HepG2 (cell line): ENCODE data around the gene SPACA9. TPM values are rescaled to one million over a fixed set of nuclear protein-coding genes. Genes with fewer than 3 reads are reported as not detected.
A peak's percentile ranks its signal among the peaks of the same experiment; 100 is the strongest.

Experiments
- CCDC6 ChIP-seq: sonication (generic); formaldehyde crosslinking; IDR thresholded peaks from 2 replicates; pipeline ENCODE4 v1.8.1; 2022; ENCODE audit warnings: mild to moderate bottlenecking, missing genetic modification reagents, moderate library complexity
- CERS6 ChIP-seq: sonication (generic); formaldehyde crosslinking; IDR thresholded peaks from 2 replicates; pipeline ENCODE4 v1.5.0; 2020; ENCODE audit warnings: missing genetic modification reagents
- DMAP1 ChIP-seq: IDR thresholded peaks from 2 replicates; pipeline ENCODE4 v1.6.1; 2016
- EP300 ChIP-seq, 3 experiments: sonication (generic) in 1 of 3; formaldehyde crosslinking in 1 of 3; IDR thresholded peaks; 2 replicates each; pipeline versions ENCODE4 v1.5.1 to v1.6.1; 2011 to 2020; ENCODE audit warnings: low read depth in 2 of 3, low read length in 2 of 3, borderline replicate concordance in 1 of 3, improper control_type of control experiment in 1 of 3, mild to moderate bottlenecking in 1 of 3, missing genetic modification reagents in 1 of 3, moderate library complexity in 1 of 3
- FOXJ3 ChIP-seq: sonication (generic); formaldehyde crosslinking; IDR thresholded peaks from 2 replicates; pipeline ENCODE4 v1.4.0; 2020; ENCODE audit warnings: missing genetic modification reagents, mild to moderate bottlenecking, borderline replicate concordance
- HMGA1 ChIP-seq: sonication (generic); formaldehyde crosslinking; conservative IDR thresholded peaks from 2 replicates; pipeline ENCODE4 v1.4.0; 2020; ENCODE audit warnings: missing genetic modification reagents
- MLLT10 ChIP-seq: sonication (generic); formaldehyde crosslinking; IDR thresholded peaks from 2 replicates; pipeline ENCODE4 v1.4.0; 2020; ENCODE audit warnings: missing genetic modification reagents
- MYC ChIP-seq: sonication (generic); formaldehyde crosslinking; IDR thresholded peaks from 2 replicates; pipeline ENCODE4 v1.9.0; 2021; ENCODE audit warnings: missing genetic modification reagents, borderline replicate concordance
- PHF20 ChIP-seq: sonication (generic); formaldehyde crosslinking; IDR thresholded peaks from 2 replicates; pipeline ENCODE4 v1.5.0; 2020; ENCODE audit warnings: mild to moderate bottlenecking, missing genetic modification reagents
- RBFOX2 ChIP-seq: fragments of 200-400 bp; formaldehyde crosslinking; IDR thresholded peaks from 2 replicates; pipeline ENCODE4 v1.6.1; 2017; ENCODE audit warnings: low read depth, mild to moderate bottlenecking, low read length
- SALL2 ChIP-seq: sonication (generic); formaldehyde crosslinking; IDR thresholded peaks from 2 replicates; pipeline ENCODE4 v1.8.1; 2023; ENCODE audit warnings: mild to moderate bottlenecking, missing genetic modification reagents, inconsistent platforms
- SMYD3 ChIP-seq: sonication (generic); formaldehyde crosslinking; IDR thresholded peaks from 2 replicates; pipeline ENCODE4 v1.8.1; 2023; ENCODE audit warnings: mild to moderate bottlenecking, missing genetic modification reagents
- SP2 ChIP-seq: sonication (generic); formaldehyde crosslinking; IDR thresholded peaks from 2 replicates; pipeline ENCODE4 v1.5.1; 2020; ENCODE audit warnings: mild to moderate bottlenecking, missing genetic modification reagents
- SRF ChIP-seq: IDR thresholded peaks from 2 replicates; pipeline ENCODE4 v1.6.1; 2011; ENCODE audit warnings: mild to moderate bottlenecking, low read depth, low read length, moderate library complexity
- ZMYM2 ChIP-seq: sonication (generic); formaldehyde crosslinking; IDR thresholded peaks from 2 replicates; pipeline ENCODE4 v1.8.0; 2022; ENCODE audit warnings: mild to moderate bottlenecking, missing genetic modification reagents
- ZNF572 ChIP-seq: sonication (generic); formaldehyde crosslinking; IDR thresholded peaks from 2 replicates; pipeline ENCODE4 v1.5.1; 2020; ENCODE audit warnings: mild to moderate bottlenecking, missing genetic modification reagents
- polyA plus RNA-seq, 8 experiments: library from polyadenylated mRNA; depleted of rRNA in 3 of 8; stranded (reverse) in 7 of 8; unstranded in 1 of 8; fragments of >200 nt; fragmentation: Illumina TruSeq in 4 of 8; extraction: Trizol in 4 of 8; gene quantifications; 2 replicates each; pipeline versions ENCODE4 v1.2.1 to v1.2.3, GENCODE V29; 2011 to 2016; ENCODE audit warnings: low read depth in 4 of 8, missing spikeins in 1 of 8, mixed read lengths in 1 of 8; ENCODE audit not compliant: insufficient read depth in 1 of 8
- total RNA-seq, 5 experiments: library from RNA; depleted of rRNA; stranded (reverse); fragments of >200 nt; fragmentation: Illumina TruSeq; extraction: Trizol; gene quantifications; 2 replicates each; pipeline ENCODE4 v1.2.3, GENCODE V29; 2016; ENCODE audit warnings: low read depth in 1 of 5
- TF ChIP-seq, protein P1 (sequence below): sonication (generic); formaldehyde crosslinking; IDR thresholded peaks from 2 replicates; pipeline ENCODE4 v1.8.0; 2022; ENCODE audit warnings: mild to moderate bottlenecking, missing genetic modification reagents; ENCODE audit not compliant: insufficient replicate concordance
- TF ChIP-seq, protein P2 (sequence below): sonication (generic); formaldehyde crosslinking; IDR thresholded peaks from 2 replicates; pipeline ENCODE4 v1.4.0; 2020; ENCODE audit warnings: missing genetic modification reagents, borderline replicate concordance
- TF ChIP-seq, protein P3 (sequence below): sonication (generic); formaldehyde crosslinking; IDR thresholded peaks from 2 replicates; pipeline ENCODE4 v1.4.0; 2020; ENCODE audit warnings: missing genetic modification reagents
- TF ChIP-seq, protein P4 (sequence below): sonication (generic); formaldehyde crosslinking; IDR thresholded peaks from 2 replicates; pipeline ENCODE4 v1.5.1; 2020; ENCODE audit warnings: mild to moderate bottlenecking, missing genetic modification reagents, moderate library complexity

SPACA9 gene
- total and polyA plus RNA-seq, 2 of the 13 experiments (the other 11 are each of a cell fraction or from before 2014, with no cell fraction given) = 0.15 to 0.38 TPM

DNA sequence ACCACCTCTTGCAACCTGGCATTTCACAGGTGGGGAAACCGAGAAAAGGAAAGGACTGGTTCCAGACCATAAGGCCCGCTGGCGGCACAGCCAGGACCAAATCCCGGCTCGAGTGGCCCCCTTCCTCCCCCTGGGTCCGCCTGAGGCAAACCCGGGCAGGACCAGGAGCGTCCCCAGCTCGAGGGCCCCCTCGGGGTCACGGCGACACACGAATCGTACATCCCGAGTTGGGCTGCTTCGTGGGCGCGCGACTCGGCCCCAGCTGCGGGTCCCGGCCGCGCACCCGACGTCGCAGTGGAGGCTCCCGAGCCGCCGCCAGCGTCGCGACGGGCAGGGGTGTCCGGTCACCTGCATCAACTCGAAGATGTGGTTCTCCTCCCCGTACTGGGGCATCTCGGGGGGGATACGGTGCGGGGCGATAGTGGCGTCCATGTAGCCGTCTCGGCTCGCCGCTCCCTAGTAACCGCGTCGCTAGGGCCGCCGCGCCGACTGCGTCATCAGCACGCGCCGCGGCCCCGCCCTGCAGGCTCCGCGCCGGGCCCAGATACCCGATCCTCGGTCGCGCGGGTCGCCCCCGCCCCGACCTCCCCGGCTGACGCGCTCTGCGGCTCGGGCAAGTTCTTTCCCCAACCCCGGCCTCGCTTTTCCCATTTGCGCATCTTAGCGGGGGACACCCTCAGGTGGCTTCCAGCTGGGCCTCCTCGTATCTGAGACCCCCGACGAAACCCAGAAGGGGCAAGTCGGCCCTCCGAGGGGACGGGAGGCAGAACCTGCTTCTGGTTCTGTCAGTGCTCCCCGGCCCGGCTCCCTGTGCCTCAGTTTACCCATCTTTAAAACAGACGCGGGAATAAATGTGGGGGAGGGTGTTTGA, 639 bp upstream of the SPACA9 start, which contains the start of gene AK8 (continued):
- TF ChIP-seq, protein P1, sequence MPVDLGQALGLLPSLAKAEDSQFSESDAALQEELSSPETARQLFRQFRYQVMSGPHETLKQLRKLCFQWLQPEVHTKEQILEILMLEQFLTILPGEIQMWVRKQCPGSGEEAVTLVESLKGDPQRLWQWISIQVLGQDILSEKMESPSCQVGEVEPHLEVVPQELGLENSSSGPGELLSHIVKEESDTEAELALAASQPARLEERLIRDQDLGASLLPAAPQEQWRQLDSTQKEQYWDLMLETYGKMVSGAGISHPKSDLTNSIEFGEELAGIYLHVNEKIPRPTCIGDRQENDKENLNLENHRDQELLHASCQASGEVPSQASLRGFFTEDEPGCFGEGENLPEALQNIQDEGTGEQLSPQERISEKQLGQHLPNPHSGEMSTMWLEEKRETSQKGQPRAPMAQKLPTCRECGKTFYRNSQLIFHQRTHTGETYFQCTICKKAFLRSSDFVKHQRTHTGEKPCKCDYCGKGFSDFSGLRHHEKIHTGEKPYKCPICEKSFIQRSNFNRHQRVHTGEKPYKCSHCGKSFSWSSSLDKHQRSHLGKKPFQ (CRISPR knock-in tag) = no peak
- no peak for TF ChIP-seq CCDC6 (CRISPR knock-in tag)
- TF ChIP-seq CERS6 (CRISPR knock-in tag) = no peak
- 0 out of 2 replicates have a peak, but pooled peaks have one; percentile 48 for TF ChIP-seq SRF
- TF ChIP-seq FOXJ3 (CRISPR knock-in tag) = no peak
- no peak for TF ChIP-seq SMYD3 (CRISPR knock-in tag)
- TF ChIP-seq HMGA1 (CRISPR knock-in tag) = no peak
- TF ChIP-seq SP2 (CRISPR knock-in tag) = peak; percentile 56; the same call in 1 of the 2 replicates
- TF ChIP-seq RBFOX2 = peak; percentile 72
- TF ChIP-seq, protein P2, sequence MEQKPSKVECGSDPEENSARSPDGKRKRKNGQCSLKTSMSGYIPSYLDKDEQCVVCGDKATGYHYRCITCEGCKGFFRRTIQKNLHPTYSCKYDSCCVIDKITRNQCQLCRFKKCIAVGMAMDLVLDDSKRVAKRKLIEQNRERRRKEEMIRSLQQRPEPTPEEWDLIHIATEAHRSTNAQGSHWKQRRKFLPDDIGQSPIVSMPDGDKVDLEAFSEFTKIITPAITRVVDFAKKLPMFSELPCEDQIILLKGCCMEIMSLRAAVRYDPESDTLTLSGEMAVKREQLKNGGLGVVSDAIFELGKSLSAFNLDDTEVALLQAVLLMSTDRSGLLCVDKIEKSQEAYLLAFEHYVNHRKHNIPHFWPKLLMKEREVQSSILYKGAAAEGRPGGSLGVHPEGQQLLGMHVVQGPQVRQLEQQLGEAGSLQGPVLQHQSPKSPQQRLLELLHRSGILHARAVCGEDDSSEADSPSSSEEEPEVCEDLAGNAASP (CRISPR knock-in tag) = peak; percentile 8; the same call in 1 of the 2 replicates
- TF ChIP-seq EP300 (IDR thresholded peaks at IDR 0.05; ENCODE audit: low read depth in 2 of 2, low read length in 2 of 2) = peak in 1 of 2 experiments; percentile 9; a peak in 1 of 4 replicates
- TF ChIP-seq EP300 (CRISPR knock-in tag; IDR thresholded peaks at IDR 0.05; ENCODE audit: borderline replicate concordance) = no peak
- 0 out of 2 replicates have a peak, but pooled peaks have one; percentile 73 for TF ChIP-seq ZMYM2 (CRISPR knock-in tag)
- TF ChIP-seq ZNF572 (CRISPR knock-in tag) = no peak
- TF ChIP-seq, protein P3, sequence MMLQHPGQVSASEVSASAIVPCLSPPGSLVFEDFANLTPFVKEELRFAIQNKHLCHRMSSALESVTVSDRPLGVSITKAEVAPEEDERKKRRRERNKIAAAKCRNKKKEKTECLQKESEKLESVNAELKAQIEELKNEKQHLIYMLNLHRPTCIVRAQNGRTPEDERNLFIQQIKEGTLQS = no peak
- TF ChIP-seq SALL2 (CRISPR knock-in tag) = peak; percentile 71
- TF ChIP-seq DMAP1 (CRISPR knock-in tag) = peak; percentile 33
- TF ChIP-seq, protein P4, sequence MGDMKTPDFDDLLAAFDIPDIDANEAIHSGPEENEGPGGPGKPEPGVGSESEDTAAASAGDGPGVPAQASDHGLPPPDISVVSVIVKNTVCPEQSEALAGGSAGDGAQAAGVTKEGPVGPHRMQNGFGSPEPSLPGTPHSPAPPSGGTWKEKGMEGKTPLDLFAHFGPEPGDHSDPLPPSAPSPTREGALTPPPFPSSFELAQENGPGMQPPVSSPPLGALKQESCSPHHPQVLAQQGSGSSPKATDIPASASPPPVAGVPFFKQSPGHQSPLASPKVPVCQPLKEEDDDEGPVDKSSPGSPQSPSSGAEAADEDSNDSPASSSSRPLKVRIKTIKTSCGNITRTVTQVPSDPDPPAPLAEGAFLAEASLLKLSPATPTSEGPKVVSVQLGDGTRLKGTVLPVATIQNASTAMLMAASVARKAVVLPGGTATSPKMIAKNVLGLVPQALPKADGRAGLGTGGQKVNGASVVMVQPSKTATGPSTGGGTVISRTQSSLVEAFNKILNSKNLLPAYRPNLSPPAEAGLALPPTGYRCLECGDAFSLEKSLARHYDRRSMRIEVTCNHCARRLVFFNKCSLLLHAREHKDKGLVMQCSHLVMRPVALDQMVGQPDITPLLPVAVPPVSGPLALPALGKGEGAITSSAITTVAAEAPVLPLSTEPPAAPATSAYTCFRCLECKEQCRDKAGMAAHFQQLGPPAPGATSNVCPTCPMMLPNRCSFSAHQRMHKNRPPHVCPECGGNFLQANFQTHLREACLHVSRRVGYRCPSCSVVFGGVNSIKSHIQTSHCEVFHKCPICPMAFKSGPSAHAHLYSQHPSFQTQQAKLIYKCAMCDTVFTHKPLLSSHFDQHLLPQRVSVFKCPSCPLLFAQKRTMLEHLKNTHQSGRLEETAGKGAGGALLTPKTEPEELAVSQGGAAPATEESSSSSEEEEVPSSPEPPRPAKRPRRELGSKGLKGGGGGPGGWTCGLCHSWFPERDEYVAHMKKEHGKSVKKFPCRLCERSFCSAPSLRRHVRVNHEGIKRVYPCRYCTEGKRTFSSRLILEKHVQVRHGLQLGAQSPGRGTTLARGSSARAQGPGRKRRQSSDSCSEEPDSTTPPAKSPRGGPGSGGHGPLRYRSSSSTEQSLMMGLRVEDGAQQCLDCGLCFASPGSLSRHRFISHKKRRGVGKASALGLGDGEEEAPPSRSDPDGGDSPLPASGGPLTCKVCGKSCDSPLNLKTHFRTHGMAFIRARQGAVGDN = peak; percentile 79
- peak; percentile 36; the same call in 1 of the 2 replicates for TF ChIP-seq MYC (CRISPR knock-in tag)
- TF ChIP-seq MLLT10 (CRISPR knock-in tag) = no peak
- TF ChIP-seq PHF20 = peak; percentile 91
